SKM-1 (cell line): ENCODE measurements around the gene MBD6.
"Not testable (repeated sequence)": the region's sequence is repeated elsewhere in the genome, so short reads cannot be mapped to it uniquely, and the experiment has no call there.

Source experiments
- DNase-seq: peaks from one replicate; lab custom pipeline; 2025; ENCODE audit not compliant: unreplicated experiment; lab: John Stamatoyannopoulos, UW

MBD6 gene

DNA sequence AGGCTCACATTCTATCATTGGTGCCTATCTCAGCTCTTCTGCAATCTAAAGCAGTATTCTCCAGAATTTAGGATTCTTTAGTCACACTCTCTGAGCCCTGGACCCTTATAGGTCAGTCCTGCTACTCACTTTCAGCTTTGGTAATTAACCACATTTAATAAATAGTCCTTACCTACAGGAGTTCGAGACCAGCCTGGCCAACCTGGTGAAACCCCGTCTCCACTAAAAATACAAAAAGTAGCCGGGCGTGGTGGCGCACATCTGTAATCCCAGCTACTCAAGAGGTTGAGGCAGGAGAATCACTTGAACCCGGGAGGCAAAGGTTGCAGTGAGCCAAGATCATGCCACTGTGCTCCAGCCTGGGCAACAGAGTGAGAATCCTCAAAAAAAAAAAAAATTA lies 8.9 kb upstream of the MBD6 start:
- not testable (repeated sequence) for DNase-seq

GRCh38 chr12:57514246-57514645 lies 8.4 kb upstream of the MBD6 start:
- DNase-seq: not testable (repeated sequence)

- no peak for DNase-seq
Observed at GRCh38 chr12:57514720-57515407, 7.8 kb upstream of the MBD6 start.

DNA sequence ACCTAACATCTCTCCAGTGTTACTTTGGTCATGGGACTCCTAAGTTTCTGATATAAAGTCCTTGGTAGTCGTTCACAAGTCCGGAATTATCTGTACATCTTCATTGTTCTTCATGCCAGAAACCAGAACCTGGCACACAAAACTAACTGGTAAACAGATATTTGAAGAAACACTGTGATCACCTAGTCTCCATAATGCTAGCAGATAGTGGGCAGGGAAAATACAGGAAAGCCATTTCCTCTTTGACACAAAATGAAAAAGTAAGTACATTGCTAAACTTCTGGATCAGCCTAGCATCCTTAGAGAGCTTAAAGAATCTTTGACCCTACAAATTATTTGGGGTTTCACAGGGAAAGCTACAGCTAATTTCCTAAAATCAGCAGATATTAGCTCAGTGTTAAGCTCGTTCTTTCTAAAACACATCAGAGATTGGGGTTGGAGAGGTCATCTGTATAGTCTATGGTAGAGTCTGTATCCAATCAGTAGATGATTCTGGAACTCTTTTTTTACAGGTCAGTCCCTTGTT lies 7.2 kb upstream of the MBD6 start:
- DNase-seq: no peak

- DNase-seq: no peak
Observed at GRCh38 chr12:57515934-57516541, 6.6 kb upstream of the MBD6 start.

- no peak for DNase-seq
Observed at GRCh38 chr12:57516617-57517153, 5.9 kb upstream of the MBD6 start.

DNA sequence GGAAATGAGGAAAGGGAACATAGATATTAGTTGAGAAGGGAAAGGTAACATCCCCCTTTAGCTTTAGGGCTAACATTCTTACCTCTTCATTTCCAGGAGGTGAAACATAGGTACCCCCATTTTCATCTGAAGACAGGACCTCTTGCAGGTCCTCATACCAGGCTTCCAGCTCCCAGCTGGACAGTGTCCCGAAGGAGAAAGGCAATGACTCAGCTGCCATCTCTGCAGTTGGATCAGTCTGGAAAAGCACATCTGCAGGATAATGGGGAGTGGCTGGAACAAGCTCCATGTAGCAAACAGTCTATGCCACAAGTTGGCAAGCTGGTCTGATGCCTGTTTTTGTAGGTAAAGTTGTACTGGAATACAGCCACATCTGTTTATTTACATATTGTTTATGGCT lies 5.4 kb upstream of the MBD6 start:
- DNase-seq: no peak

DNA sequence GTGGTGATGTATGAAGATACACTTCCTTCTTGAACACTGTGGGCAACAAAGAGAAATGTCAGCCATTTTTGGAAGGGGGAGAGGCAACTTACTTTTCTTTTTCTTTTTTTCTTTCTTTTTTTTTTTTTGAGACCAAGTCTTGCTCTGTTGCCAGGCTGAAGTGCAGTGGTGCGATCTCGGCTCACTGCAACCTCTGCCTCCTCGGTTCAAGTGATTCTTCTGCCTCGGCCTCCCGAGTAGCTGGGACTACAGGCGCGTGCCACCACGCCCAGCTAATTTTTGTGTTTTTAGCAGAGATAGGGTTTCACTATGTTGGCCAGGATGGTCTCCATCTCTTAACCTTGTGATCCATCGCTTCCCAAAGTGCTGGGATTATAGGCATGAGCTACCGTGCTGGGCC lies 4.9 kb upstream of the MBD6 start:
- not testable (repeated sequence) for DNase-seq

DNA sequence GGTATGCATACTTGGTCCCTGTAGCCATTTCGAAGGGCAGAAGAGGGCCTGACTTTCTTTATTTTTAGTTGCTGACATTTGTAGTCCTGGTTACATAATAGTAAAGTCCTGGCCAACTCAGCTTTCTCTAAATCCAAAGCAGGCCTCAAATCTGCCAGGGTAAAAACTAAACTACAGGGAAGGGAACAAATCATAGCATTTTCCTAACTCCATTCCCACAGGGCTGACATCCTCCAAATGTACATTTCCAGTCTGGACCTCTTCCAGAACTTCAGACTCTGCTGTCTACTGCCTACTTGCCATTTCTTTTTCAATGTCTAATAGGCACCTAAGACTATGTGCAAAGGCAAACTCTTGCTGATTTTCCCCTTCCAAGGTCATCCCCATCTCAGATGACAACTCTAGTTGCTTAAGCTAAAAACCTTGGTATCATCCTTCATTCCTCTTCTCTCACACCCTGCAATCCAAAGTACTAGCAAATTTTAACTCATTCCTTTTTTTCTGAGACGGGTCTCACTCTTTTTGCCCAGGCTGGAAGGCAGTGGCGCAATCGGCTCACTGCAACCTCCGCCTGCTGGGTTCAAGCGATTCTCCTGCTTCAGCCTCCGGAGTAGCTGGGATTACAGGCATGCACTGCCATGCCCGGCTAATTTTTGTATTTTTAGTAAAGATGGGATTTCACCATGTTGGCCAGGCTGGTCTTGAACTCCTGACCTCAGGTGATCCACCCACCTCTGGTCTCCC lies 4.3 kb upstream of the MBD6 start:
- no peak for DNase-seq

GRCh38 chr12:57518920-57519795 lies 3.5 kb upstream of the MBD6 start:
- no peak for DNase-seq

GRCh38 chr12:57519796-57520052 lies 2.9 kb upstream of the MBD6 start:
- no peak for DNase-seq

DNA sequence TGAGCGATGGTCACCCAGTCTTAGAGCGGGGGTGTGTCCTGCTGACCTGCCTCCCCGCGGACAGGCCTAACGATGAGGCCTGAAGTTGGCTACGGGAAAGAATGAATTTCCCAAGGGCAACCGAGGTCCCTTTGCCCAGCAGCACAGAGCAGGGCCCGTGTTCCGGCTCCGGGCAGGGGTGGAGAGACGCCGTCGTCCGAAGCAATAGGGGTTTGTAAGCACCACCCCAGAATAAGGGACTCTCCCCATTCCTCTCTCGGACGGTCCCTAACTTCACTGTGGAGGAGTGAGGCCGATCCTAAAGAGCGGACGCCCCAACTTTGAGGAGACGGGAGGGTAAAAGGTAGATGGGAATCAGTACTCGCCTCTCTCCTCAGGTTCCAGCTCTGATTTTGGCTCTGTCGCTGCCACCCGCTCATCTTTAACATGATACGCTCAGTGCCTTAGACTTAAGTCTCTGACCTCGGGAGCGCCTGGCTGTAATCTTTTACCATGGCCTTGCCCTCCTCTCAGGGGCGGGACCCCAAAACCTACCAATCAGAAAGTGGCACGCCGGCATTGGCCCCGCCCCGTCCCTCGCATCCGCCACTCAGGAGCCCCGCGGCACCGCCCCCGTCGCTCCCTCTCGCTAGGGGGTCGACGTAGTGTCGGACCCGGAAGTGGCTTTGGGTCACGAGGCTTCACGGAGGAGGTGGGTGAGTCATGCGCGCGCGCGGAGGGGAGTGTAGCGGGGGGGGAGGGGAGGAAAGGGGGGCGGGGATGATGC lies 2.4 kb upstream of the MBD6 start, which contains the start of gene DDIT3:
Gene DDIT3 (minus strand): TSS at position 462 of the 766 bp plus-strand sequence. CDS start 3,108 bp downstream, outside the sequence.
- peak; percentile 77 for DNase-seq

DNA sequence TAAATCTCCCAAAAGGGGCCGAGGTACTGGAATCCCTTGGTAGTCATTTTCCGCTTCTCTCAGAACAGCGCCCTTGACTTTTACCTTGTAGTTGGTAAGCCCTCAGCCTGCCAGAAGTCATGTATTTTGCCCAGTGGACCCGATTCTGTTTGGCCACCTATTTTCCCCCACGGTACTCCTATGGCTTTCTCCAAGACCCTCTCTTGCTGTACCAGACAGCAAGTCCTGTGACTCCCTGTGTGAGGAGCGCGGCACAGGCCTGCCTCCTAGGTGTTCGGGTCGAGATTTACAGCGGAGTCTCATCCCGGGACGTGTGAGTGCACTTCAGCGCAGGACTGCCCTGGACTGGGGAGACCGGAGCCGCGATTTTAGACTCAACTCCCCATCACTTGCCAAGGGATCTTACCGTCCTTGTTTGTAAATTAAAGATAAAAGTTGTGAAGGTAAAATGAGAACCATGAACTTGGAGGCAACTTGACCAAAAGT lies 1.1 kb upstream of the MBD6 start:
- no peak for DNase-seq

GRCh38 chr12:57522887-57523705 lies 472 bp downstream of the MBD6 start:
- peak; percentile 24 for DNase-seq

DNA sequence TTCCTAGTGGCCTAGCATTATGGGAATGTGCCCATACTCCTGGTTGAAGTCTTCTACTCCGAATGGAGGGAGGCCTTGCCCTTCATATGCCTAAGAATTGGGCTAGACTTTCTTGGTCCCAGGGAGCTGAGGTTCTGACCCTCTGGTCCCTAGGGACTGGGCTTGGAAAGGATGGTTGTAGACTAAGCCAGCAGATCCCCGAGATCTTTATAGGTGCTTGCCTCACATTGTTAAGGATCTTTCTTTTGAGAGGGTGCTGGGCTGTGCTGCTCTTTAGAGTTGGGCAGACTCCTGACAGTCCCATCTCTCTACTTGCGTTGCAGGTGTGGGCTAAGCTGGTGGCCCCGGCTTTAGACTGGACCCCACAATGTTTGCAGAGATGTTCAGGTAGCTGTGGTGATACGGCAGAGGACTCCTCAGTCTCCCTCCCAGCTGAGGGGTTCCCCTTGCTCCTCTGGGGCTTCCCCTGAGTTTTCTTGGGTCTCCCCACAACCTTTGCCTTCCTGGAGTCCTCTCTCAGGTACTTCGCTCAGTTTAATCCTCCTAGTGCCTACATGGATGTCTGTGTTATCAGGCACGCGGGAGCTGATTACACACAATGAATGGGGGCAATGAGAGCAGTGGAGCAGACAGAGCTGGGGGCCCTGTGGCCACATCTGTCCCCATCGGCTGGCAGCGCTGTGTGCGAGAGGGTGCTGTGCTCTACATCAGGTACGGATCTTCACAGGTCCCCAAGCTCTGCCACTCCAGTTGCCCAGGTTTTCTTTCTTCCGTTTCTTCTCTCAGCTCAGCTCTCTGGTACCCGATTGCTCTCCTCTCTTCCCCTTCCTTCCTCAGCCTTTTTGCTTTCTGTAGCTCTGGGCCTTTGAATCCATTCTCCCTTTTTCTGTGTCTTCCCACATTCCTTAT lies 1.3 kb downstream of the MBD6 start:
- no peak for DNase-seq

DNA sequence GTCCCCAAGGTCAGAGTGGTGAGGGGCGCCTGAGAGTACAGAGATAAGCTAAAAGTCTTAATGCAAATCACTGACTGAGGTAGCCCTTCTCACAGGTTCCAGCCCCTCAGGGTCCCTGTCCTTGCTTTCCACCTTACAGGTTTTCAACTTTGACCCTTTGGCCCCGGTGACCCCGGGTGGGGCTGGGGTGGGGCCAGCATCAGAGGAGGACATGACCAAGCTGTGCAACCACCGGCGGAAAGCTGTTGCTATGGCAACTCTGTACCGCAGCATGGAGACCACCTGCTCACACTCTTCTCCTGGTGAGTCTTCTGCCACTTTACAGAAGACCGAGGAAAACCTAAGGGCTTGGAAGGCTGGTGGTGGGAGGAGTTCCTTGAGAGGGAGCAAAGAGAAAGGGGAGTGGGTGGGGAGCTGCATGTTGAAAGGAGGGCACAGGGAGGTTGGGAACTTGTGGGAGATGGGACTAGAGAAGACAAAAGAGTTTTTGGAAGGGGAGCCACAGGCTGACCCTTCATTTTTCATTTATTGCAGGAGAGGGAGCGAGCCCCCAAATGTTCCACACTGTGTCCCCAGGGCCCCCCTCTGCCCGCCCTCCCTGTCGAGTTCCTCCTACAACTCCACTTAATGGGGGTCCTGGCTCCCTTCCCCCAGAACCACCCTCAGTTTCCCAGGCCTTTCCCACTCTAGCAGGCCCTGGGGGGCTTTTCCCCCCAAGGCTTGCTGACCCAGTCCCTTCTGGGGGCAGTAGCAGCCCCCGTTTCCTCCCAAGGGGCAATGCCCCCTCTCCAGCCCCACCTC lies 2.4 kb downstream of the MBD6 start:
- no peak for DNase-seq
